Measurements from ENCODE around the gene SLC29A2.
A peak's percentile ranks its signal among the peaks of the same experiment; 100 is the strongest.

Gene SLC29A2

DNA sequence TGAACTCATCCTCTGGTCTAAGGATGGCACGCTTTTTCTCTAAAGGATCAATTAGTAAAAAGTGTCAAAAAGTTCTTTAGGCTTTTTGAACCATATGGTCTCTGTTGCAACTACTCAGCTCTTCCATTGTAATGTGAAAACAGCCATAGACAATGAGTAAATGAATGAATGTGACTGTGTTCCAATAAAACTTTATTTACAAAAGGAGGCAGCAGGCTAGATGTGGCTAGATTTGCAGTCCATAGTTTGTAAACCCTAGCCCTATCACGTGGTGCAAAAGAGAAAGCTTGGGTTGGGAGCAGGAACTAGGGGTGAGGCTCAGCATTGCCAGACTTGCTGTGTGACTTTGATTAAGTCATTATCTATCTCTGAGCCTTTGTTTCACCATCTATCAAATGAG is 43.9 kb upstream of the SLC29A2 start (continued):
- TF ChIP-seq ZNF274 (IDR thresholded peaks at IDR 0.05; ENCODE audit: low read length) (no peak), ZNF274 (tag by site-specific recombination; IDR thresholded peaks at IDR 0.05; ENCODE audit: borderline replicate concordance) (no peak), ZNF10 (tag by site-specific recombination; IDR thresholded peaks at IDR 0.05) (no peak), FEZF1 (tag by site-specific recombination; IDR thresholded peaks at IDR 0.05) (no peak), ZNF354C (tag by site-specific recombination; IDR thresholded peaks at IDR 0.05; ENCODE audit: borderline replicate concordance, low read depth) (no peak), ZNF184 (tag by site-specific recombination; IDR thresholded peaks at IDR 0.05) (no peak)
- TF ChIP-seq, protein P1, sequence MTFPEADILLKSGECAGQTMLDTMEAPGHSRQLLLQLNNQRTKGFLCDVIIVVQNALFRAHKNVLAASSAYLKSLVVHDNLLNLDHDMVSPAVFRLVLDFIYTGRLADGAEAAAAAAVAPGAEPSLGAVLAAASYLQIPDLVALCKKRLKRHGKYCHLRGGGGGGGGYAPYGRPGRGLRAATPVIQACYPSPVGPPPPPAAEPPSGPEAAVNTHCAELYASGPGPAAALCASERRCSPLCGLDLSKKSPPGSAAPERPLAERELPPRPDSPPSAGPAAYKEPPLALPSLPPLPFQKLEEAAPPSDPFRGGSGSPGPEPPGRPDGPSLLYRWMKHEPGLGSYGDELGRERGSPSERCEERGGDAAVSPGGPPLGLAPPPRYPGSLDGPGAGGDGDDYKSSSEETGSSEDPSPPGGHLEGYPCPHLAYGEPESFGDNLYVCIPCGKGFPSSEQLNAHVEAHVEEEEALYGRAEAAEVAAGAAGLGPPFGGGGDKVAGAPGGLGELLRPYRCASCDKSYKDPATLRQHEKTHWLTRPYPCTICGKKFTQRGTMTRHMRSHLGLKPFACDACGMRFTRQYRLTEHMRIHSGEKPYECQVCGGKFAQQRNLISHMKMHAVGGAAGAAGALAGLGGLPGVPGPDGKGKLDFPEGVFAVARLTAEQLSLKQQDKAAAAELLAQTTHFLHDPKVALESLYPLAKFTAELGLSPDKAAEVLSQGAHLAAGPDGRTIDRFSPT (tag by site-specific recombination; IDR thresholded peaks at IDR 0.05): no peak

GRCh38 chr11:66414120-66414934 is 42.8 kb upstream of the SLC29A2 start:
- no peaks in the 10 kb centered on the region for H3K4me1 ChIP-seq (ENCODE audit: control insufficient read depth, insufficient read depth, low read length)
- H3K36me3 ChIP-seq (ENCODE audit: control insufficient read depth in 2 of 2, insufficient read depth in 1 of 2, low read length in 2 of 2): no peaks in the 10 kb centered on the region
- no peak overlapping the region for H3K4me3 ChIP-seq (ENCODE audit: low read depth, low read length)
- H3K27ac ChIP-seq (ENCODE audit: extremely low read depth, low read depth, low read length): no peak overlapping the region
- TF ChIP-seq ZNF148 (tag by site-specific recombination; IDR thresholded peaks at IDR 0.05; ENCODE audit: borderline replicate concordance): no peak
- TF ChIP-seq ZNF585B (tag by site-specific recombination; IDR thresholded peaks at IDR 0.05): no peak
- TF ChIP-seq ZFP37 (tag by site-specific recombination; IDR thresholded peaks at IDR 0.05): no peak
- no peak for TF ChIP-seq ZNF391 (tag by site-specific recombination; IDR thresholded peaks at IDR 0.05; ENCODE audit: borderline replicate concordance, low read depth)
- no peak for TF ChIP-seq ZNF248 (tag by site-specific recombination; IDR thresholded peaks at IDR 0.05)
- ChIA-PET CTCF (interaction anchor here (0.8 to 2.8 kb wide), 3 partner anchors 13 to 24 kb away, joined by 3 to 9 read pairs (median 7); partner anchors contain the start of gene MRPL11), POLR2A (interaction anchor here (0.5 kb wide), 1 partner anchor 14 kb away, joined by 3 read pairs; no protein-coding TSS in a partner anchor)
- no peaks in the 10 kb centered on the region for H3K9me3 ChIP-seq (ENCODE audit: control insufficient read depth, insufficient read depth, low read depth, low read length)

- H3K36me3 ChIP-seq (ENCODE audit: control insufficient read depth in 2 of 2, insufficient read depth in 1 of 2, low read length in 2 of 2): no peaks in the 10 kb centered on the region
- H3K4me1 ChIP-seq (ENCODE audit: control insufficient read depth, insufficient read depth, low read length): no peaks in the 10 kb centered on the region
- H3K9me3 ChIP-seq (ENCODE audit: control insufficient read depth, insufficient read depth, low read depth, low read length): no peaks in the 10 kb centered on the region
- TF ChIP-seq ZNF423 (tag by site-specific recombination; IDR thresholded peaks at IDR 0.05) (no peak), ZNF214 (tag by site-specific recombination; IDR thresholded peaks at IDR 0.05; ENCODE audit: borderline replicate concordance) (no peak), ZNF623 (tag by site-specific recombination; IDR thresholded peaks at IDR 0.05) (peak; percentile 88)
- no peak overlapping the region for H3K4me3 ChIP-seq (ENCODE audit: low read depth, low read length)
- ChIA-PET CTCF (interaction anchor here (1.4 kb wide), 1 partner anchor 16 kb away, joined by 7 read pairs; no protein-coding TSS in a partner anchor), POLR2A (no interaction called here)
- H3K27ac ChIP-seq (ENCODE audit: extremely low read depth, low read depth, low read length): no peak overlapping the region
Measured at GRCh38 chr11:66413167-66413566, 41.6 kb upstream of the SLC29A2 start.

All from HEK293 (cell line).